ENCODE measurements around the gene EHBP1L1.
"Not testable (repeated sequence)": the region's sequence is repeated elsewhere in the genome, so short reads cannot be mapped to it uniquely, and the experiment has no call there.

Gene EHBP1L1

DNA sequence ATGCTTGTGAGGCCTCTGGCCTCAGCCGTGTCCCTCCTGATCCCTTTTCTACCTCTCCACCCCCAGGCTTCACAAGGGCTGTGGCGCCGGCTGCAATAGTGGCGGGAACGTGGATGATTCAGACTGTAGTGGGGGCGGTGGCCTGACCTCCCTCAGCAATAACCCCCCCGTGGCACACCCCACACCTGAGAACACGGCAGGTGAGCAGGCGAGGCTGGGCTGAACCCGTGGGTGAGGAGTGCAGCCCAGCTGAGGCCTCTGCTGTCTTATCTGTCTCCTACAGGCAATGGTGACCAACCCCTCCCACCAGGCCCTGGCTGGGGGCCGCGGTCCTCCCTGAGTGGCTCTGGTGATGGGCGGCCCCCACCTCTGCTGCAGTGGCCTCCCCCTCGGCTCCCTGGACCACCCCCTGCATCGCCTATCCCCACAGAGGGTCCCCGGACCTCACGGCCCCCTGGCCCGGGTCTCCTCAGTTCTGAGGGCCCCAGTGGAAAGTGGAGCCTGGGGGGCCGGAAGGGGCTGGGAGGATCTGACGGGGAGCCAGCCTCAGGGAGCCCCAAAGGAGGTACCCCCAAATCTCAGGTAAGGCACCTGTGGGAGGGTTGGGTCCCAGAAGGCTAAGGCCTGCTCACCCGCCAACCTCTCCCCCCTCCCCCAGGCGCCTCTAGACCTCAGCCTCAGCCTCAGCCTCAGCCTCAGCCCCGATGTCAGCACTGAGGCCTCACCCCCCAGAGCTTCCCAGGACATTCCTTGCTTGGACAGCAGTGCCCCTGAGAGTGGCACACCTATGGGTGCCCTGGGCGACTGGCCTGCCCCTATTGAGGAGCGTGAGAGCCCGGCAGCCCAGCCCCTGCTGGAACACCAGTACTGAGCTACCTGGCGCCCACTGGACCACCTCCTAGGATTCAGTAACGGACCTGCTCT, 60.5 kb downstream of the EHBP1L1 start:
- no peak for DNase-seq (ENCODE audit: low read depth in 1 of 2, low spot score in 1 of 2)
- in situ Hi-C loops (cut with HindIII; ENCODE audit: low pct_unique_long_range_greater_than_20kb, low sequenced_read_pairs): no loop called here
- TF ChIP-seq JUND (IDR thresholded peaks at IDR 0.05; ENCODE audit: low read depth): no peak

- no peak for DNase-seq (ENCODE audit: low read depth in 1 of 2, low spot score in 1 of 2)
- no peak for TF ChIP-seq JUND (IDR thresholded peaks at IDR 0.05; ENCODE audit: low read depth)
- in situ Hi-C loops (cut with HindIII; ENCODE audit: low pct_unique_long_range_greater_than_20kb, low sequenced_read_pairs): no loop called here
These were observed 61.2 kb downstream of the EHBP1L1 start for GRCh38 chr11:65637032-65637557.

- TF ChIP-seq JUND (IDR thresholded peaks at IDR 0.05; ENCODE audit: low read depth): no peak
- DNase-seq (ENCODE audit: low read depth in 1 of 2, low spot score in 1 of 2): peak in 1 of 2 experiments; percentile 73
- in situ Hi-C loops (cut with HindIII; ENCODE audit: low pct_unique_long_range_greater_than_20kb, low sequenced_read_pairs): no loop called here
These were observed 62.1 kb downstream of the EHBP1L1 start, which contains the start of gene SIPA1 for GRCh38 chr11:65637794-65638419. TSS of gene SIPA1 (plus strand) at chr11:65638101. CDS start at chr11:65640922, 2,821 bp downstream.

DNA sequence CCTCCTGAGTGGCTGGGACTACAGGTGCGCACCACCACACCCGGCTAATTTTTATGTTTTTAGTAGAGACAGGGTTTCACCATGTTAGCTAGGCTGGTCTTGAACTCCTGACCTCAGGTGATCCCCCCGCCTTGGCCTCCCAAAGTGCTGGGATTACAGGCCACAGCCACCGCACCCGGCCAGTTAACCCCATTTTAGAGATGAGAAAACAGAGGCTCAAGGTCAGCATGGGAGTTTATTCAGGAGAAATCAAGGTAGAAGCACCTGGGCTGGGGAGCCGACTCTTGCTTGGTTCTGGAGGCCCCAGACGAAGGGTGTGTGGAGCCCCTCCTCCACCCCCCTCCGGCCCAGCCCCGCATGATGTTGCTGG, 63.4 kb downstream of the EHBP1L1 start:
- in situ Hi-C loops (cut with HindIII; ENCODE audit: low pct_unique_long_range_greater_than_20kb, low sequenced_read_pairs); DNase-seq (ENCODE audit: low read depth in 1 of 2, low spot score in 1 of 2): not testable (repeated sequence)

- in situ Hi-C loops (cut with HindIII; ENCODE audit: low pct_unique_long_range_greater_than_20kb, low sequenced_read_pairs): no loop called here
- no peak for TF ChIP-seq JUND (IDR thresholded peaks at IDR 0.05; ENCODE audit: low read depth)
- no peak for DNase-seq (ENCODE audit: low read depth in 1 of 2, low spot score in 1 of 2)
These were observed 64.0 kb downstream of the EHBP1L1 start for GRCh38 chr11:65639623-65640482.

DNA sequence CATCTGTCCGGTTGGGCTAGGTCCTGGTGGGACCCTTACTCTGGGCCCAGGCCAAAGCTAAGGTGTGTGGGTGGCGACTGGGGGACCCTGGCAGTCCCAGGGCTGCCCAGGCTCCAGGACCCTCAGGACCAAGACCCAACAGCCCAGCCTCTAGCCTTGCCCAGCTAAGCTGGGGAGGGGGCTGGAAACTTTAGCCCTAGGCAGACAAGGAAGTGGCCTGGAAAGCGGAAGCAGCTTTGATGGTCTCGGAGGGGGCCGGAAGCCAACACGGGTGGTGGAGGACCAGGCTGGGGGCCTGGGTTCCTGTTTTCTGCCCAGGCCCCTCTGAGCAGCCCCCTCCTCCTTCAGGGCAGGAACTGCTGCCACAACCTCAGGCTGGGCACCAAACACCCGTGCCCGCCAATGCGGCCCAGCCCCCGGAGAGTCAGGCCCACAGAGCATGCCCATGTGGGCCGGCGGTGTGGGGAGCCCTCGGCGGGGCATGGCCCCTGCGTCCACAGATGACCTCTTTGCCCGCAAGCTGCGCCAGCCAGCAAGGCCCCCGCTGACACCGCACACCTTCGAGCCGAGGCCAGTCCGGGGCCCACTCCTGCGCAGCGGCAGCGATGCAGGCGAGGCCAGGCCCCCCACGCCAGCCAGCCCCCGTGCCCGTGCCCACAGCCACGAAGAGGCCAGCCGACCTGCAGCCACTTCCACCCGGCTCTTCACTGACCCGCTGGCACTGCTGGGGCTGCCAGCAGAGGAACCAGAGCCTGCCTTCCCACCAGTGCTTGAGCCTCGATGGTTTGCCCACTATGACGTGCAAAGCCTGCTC, 64.8 kb downstream of the EHBP1L1 start:
- in situ Hi-C loops (cut with HindIII; ENCODE audit: low pct_unique_long_range_greater_than_20kb, low sequenced_read_pairs): no loop called here
- TF ChIP-seq JUND (IDR thresholded peaks at IDR 0.05; ENCODE audit: low read depth): no peak
- no peak for DNase-seq (ENCODE audit: low read depth in 1 of 2, low spot score in 1 of 2)

DNA sequence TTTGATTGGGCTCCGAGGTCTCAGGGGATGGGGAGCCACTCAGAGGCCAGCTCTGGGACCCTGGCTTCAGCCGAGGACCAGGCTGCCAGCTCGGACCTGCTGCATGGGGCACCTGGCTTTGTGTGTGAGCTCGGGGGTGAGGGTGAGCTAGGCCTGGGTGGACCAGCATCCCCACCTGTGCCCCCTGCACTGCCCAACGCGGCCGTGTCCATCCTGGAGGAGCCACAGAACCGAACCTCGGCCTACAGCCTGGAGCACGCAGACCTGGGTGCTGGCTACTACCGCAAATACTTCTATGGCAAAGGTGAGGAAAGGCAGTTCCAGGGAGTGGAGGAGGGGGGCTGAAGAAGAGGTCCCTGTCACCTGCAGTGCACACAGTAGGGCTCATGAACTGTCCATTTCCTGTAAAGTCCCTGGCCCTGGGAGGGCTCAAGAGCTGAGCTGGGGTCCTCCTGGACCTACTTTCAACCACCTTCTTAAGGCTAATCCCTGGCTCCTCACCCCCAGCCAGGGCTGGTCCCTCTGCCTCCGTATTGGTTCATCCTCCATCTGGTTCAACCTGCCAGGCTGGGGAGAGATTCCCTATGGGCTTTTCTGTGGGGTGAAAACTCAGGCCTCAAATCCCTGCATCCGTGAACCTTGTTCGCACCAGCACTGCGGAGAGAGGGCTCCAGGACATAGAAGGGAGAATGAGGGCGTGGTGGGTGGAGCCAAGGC, 65.6 kb downstream of the EHBP1L1 start:
- DNase-seq (ENCODE audit: low read depth in 1 of 2, low spot score in 1 of 2): peak; percentile 67 to 93
- in situ Hi-C loops (cut with HindIII; ENCODE audit: low pct_unique_long_range_greater_than_20kb, low sequenced_read_pairs): no loop called here
- no peak for TF ChIP-seq JUND (IDR thresholded peaks at IDR 0.05; ENCODE audit: low read depth)
